Caco-2 (cell line): ENCODE measurements around the gene CNTN5. TPM values are rescaled to one million over a fixed set of nuclear protein-coding genes. Genes with fewer than 3 reads are reported as not detected.

Experiments used
- BruUV-seq: library from RNA; stranded (reverse); fragments of 400-500 nt; replicated peaks from 2 replicates; lab custom pipeline; 2021; lab: Mats Ljungman, UMichigan
- CTCF ChIA-PET: fragments of 300-600 bp; sonication (Branson Sonifier 250); formaldehyde crosslinking; loops from one replicate; lab custom pipeline; 2022; ENCODE audit warnings: antibody characterized with exemption; lab: Charles Lee
- POLR2A ChIA-PET: fragments of 300-600 bp; sonication (Branson Sonifier 250); formaldehyde crosslinking; loops from one replicate; lab custom pipeline; 2022; ENCODE audit warnings: antibody characterized with exemption; lab: Charles Lee
- DNase-seq, 2 experiments: peaks; one replicate each; pipeline versions ENCODE4 v3.0.0 to v3.0.0-alpha.2; 2020 to 2022
- H3K27me3 ChIP-seq: replicated peaks from 2 replicates; pipeline ENCODE4 v1.6.0; 2011; ENCODE audit warnings: low read length; ENCODE audit not compliant: control insufficient read depth, insufficient read depth
- H3K36me3 ChIP-seq: 2 replicates; pipeline ENCODE4 v1.5.1; 2011; ENCODE audit warnings: low read length; ENCODE audit not compliant: control insufficient read depth, insufficient read depth
- H3K4me1 ChIP-seq: fragments of 250-450 bp; sonication (Bioruptor Pico); 2 replicates; pipeline ENCODE4 v1.5.1; 2020; ENCODE audit warnings: mild to moderate bottlenecking
- H3K4me3 ChIP-seq: 2 replicates; pipeline ENCODE4 v1.5.1; 2011; ENCODE audit warnings: low read depth, mild to moderate bottlenecking, control low read depth, low read length
- H3K9me3 ChIP-seq: fragments of 250-450 bp; sonication (Bioruptor Pico); 2 replicates; pipeline ENCODE4 v1.5.1; 2020; ENCODE audit warnings: mild to moderate bottlenecking, moderate library complexity
- H3K27ac Mint-ChIP-seq: one replicate; pipeline ENCODE4 v1.8.0; 2022; ENCODE audit warnings: mixed read lengths; ENCODE audit not compliant: unreplicated experiment
- H3K27me3 Mint-ChIP-seq: one replicate; pipeline ENCODE4 v1.8.0; 2022; ENCODE audit warnings: mixed read lengths; ENCODE audit not compliant: insufficient read depth, unreplicated experiment
- H3K36me3 Mint-ChIP-seq: one replicate; pipeline ENCODE4 v1.8.0; 2022; ENCODE audit warnings: mild to moderate bottlenecking, mixed read lengths; ENCODE audit not compliant: insufficient read depth, unreplicated experiment
- H3K4me1 Mint-ChIP-seq: one replicate; pipeline ENCODE4 v1.8.0; 2022; ENCODE audit warnings: low read depth, mixed read lengths; ENCODE audit not compliant: unreplicated experiment
- H3K4me3 Mint-ChIP-seq: one replicate; pipeline ENCODE4 v1.8.0; 2022; ENCODE audit warnings: mild to moderate bottlenecking, moderate library complexity, mixed read lengths; ENCODE audit not compliant: unreplicated experiment
- H3K9me3 Mint-ChIP-seq: one replicate; pipeline ENCODE4 v1.8.0; 2022; ENCODE audit warnings: mixed read lengths; ENCODE audit not compliant: unreplicated experiment
- CTCF ChIP-seq, 2 experiments: fragments of 200-600 bp in 1 of 2; IDR thresholded peaks; 1 replicate in 1 of 2; 2 replicates in 1 of 2; pipeline versions ENCODE4 v1.5.1 to v1.8.0; 2011 to 2022; ENCODE audit warnings: antibody characterized with exemption in 1 of 2, control low read depth in 1 of 2, inconsistent platforms in 1 of 2, low read depth in 1 of 2, low read length in 1 of 2, mild to moderate bottlenecking in 1 of 2, moderate library complexity in 1 of 2; ENCODE audit not compliant: insufficient read depth in 1 of 2, severe bottlenecking in 1 of 2, unreplicated experiment in 1 of 2
- intact Hi-C: fragments of 100-400 bp; cut with micrococcal nuclease; formaldehyde crosslinking; loops from one replicate; pipeline ENCODE4 v1.10.0; 2022; ENCODE audit not compliant: unreplicated experiment
- total RNA-seq: library from RNA; stranded (reverse); gene quantifications from 2 replicates; pipeline ENCODE4 v1.2.3, GENCODE V29; 2022

CNTN5 gene
- total RNA-seq, 1 experiment from 2014 or later: 1.00 TPM

GRCh38 chr11:99932684-99933083, 911.9 kb downstream of the CNTN5 start:
- H3K4me3 ChIP-seq: no peak overlapping the region
- Mint-ChIP-seq H3K27ac (no peak overlapping the region), H3K9me3 (peaks cover 23% of the 10 kb centered on the region), H3K4me1 (no peaks in the 10 kb centered on the region), H3K4me3 (no peak overlapping the region), H3K36me3 (no peaks in the 10 kb centered on the region), H3K27me3 (no peaks in the 10 kb centered on the region)
- H3K9me3 ChIP-seq: peaks cover 11% of the 10 kb centered on the region; the same call in 1 of the 2 replicates
- POLR2A ChIA-PET: no interaction called here
- no TSS peak for BruUV-seq
- no peaks in the 10 kb centered on the region for H3K36me3 ChIP-seq
- H3K27me3 ChIP-seq: no peaks in the 10 kb centered on the region
- H3K4me1 ChIP-seq: no peaks in the 10 kb centered on the region
- DNase-seq: no peak
- TF ChIP-seq CTCF (IDR thresholded peaks at IDR 0.05; ENCODE audit: insufficient read depth in 1 of 2, low read depth in 1 of 2, low read length in 1 of 2, severe bottlenecking in 1 of 2, unreplicated experiment in 1 of 2): no peak
- intact Hi-C loops: no loop called here
- CTCF ChIA-PET: no interaction called here

- TF ChIP-seq CTCF (IDR thresholded peaks at IDR 0.05; ENCODE audit: insufficient read depth in 1 of 2, low read depth in 1 of 2, low read length in 1 of 2, severe bottlenecking in 1 of 2, unreplicated experiment in 1 of 2): no peak
Observed at GRCh38 chr11:99934008-99934407, 913.3 kb downstream of the CNTN5 start.

DNA sequence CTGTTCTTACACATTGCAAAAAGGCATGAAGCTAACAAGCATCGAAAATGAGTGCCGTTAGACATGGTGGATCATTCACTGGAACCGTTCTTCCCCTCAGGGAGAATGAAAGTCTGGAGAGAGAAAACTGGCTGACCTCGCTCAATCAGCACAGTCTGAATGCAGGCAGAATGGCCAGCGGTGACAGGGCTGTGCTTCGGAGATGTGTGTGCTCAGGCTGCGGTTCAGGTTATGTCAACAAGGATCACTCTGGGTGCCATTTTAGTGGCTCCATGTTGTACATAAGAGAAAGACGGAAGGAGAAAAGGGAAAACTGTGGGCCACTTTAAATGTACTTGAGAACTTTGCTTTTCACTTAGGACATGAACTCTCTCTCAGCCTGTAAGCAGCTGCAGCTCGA, 916.6 kb downstream of the CNTN5 start:
- no peaks in the 10 kb centered on the region for H3K36me3 ChIP-seq
- Mint-ChIP-seq H3K4me1 (no peaks in the 10 kb centered on the region), H3K27ac (no peak overlapping the region), H3K9me3 (no peaks in the 10 kb centered on the region), H3K36me3 (no peaks in the 10 kb centered on the region), H3K4me3 (no peak overlapping the region), H3K27me3 (no peaks in the 10 kb centered on the region)
- no peaks in the 10 kb centered on the region for H3K4me1 ChIP-seq
- ChIA-PET POLR2A (no interaction called here), CTCF (no interaction called here)
- no TSS peak for BruUV-seq
- H3K27me3 ChIP-seq: no peaks in the 10 kb centered on the region
- intact Hi-C loops: no loop called here
- no peaks in the 10 kb centered on the region for H3K9me3 ChIP-seq
- no peak for DNase-seq
- no peak overlapping the region for H3K4me3 ChIP-seq
- TF ChIP-seq CTCF (IDR thresholded peaks at IDR 0.05; ENCODE audit: insufficient read depth in 1 of 2, low read depth in 1 of 2, low read length in 1 of 2, severe bottlenecking in 1 of 2, unreplicated experiment in 1 of 2): no peak

More at GRCh38 chr11:99934008-99934407, 913.3 kb downstream of the CNTN5 start:
- H3K36me3 ChIP-seq: no peaks in the 10 kb centered on the region
- BruUV-seq: no TSS peak
- H3K4me1 Mint-ChIP-seq: no peaks in the 10 kb centered on the region
- intact Hi-C loops: no loop called here
- H3K9me3 ChIP-seq: 0 out of 2 replicates have a peak, but pooled peaks cover under 1% of the 10 kb centered on the region
- CTCF ChIA-PET: no interaction called here
- POLR2A ChIA-PET: no interaction called here
- no peaks in the 10 kb centered on the region for H3K4me1 ChIP-seq
- H3K27ac Mint-ChIP-seq: no peak overlapping the region
- no peaks in the 10 kb centered on the region for H3K36me3 Mint-ChIP-seq
- H3K9me3 Mint-ChIP-seq: peaks cover 15% of the 10 kb centered on the region
- no peaks in the 10 kb centered on the region for H3K27me3 ChIP-seq
- no peak overlapping the region for H3K4me3 ChIP-seq
- DNase-seq: no peak
- H3K4me3 Mint-ChIP-seq: no peak overlapping the region
- no peaks in the 10 kb centered on the region for H3K27me3 Mint-ChIP-seq
